CD8-positive, alpha-beta memory T cell (primary cell): ENCODE results near the gene SYMPK. TPM values are rescaled to one million over a fixed set of nuclear protein-coding genes. Genes with fewer than 3 reads are reported as not detected.
"Not testable (repeated sequence)": the region's sequence is repeated elsewhere in the genome, so short reads cannot be mapped to it uniquely, and the experiment has no call there.

Source experiments
- CTCF ChIA-PET: fragments of 350-600 bp; sonication (Branson Sonifier 250); formaldehyde crosslinking; loops from one replicate; lab custom pipeline; 2021; ENCODE audit warnings: antibody characterized with exemption; lab: Charles Lee
- POLR2A ChIA-PET: fragments of 350-600 bp; sonication (Branson Sonifier 250); formaldehyde crosslinking; loops from one replicate; lab custom pipeline; 2021; ENCODE audit warnings: antibody characterized with exemption; lab: Charles Lee
- DNase-seq, 5 donors: peaks; one replicate each; pipeline versions ENCODE4 v3.0.0 to v3.0.0-alpha.2; 2020 to 2022; ENCODE audit warnings: mixed read lengths in 1 of 5
- H3K27ac ChIP-seq: one replicate; pipeline ENCODE4 v1.7.0; 2013; ENCODE audit warnings: low read depth, mild to moderate bottlenecking, low read length, moderate library complexity
- H3K27me3 ChIP-seq: 2 replicates; pipeline ENCODE4 v1.7.0; 2013; ENCODE audit warnings: low read length, mild to moderate bottlenecking; ENCODE audit not compliant: insufficient read depth, poor library complexity, severe bottlenecking
- H3K36me3 ChIP-seq: 2 replicates; pipeline ENCODE4 v1.7.0; 2013; ENCODE audit warnings: mild to moderate bottlenecking, low read length, moderate library complexity; ENCODE audit not compliant: insufficient read depth
- H3K4me1 ChIP-seq: 2 replicates; pipeline ENCODE4 v1.7.0; 2013; ENCODE audit warnings: mild to moderate bottlenecking, low read length, moderate library complexity; ENCODE audit not compliant: insufficient read depth
- H3K4me3 ChIP-seq: 2 replicates; pipeline ENCODE4 v1.7.0; 2013; ENCODE audit warnings: mild to moderate bottlenecking, low read length
- H3K9me3 ChIP-seq: 2 replicates; pipeline ENCODE4 v1.7.0; 2013; ENCODE audit warnings: mild to moderate bottlenecking, low read length
- H3K27ac Mint-ChIP-seq, 8 donors: one replicate each; pipeline ENCODE4 v1.8.0; 2020 to 2021; ENCODE audit warnings: mixed read lengths in 8 of 8, mild to moderate bottlenecking in 6 of 8, inconsistent platforms in 3 of 8, moderate library complexity in 3 of 8
- H3K27me3 Mint-ChIP-seq, 2 donors: one replicate each; pipeline ENCODE4 v1.8.0; 2020 to 2021; ENCODE audit warnings: mixed read lengths in 2 of 2, mild to moderate bottlenecking in 1 of 2, moderate library complexity in 1 of 2
- H3K36me3 Mint-ChIP-seq, 3 donors: one replicate each; pipeline ENCODE4 v1.8.0; 2020 to 2021; ENCODE audit warnings: mixed read lengths in 3 of 3, inconsistent platforms in 1 of 3, mild to moderate bottlenecking in 1 of 3
- H3K4me1 Mint-ChIP-seq, 3 donors: one replicate each; pipeline ENCODE4 v1.8.0; 2020 to 2021; ENCODE audit warnings: mixed read lengths in 3 of 3, inconsistent platforms in 1 of 3, mild to moderate bottlenecking in 1 of 3
- H3K4me3 Mint-ChIP-seq, 7 donors: one replicate each; pipeline ENCODE4 v1.8.0; 2020 to 2021; ENCODE audit warnings: mixed read lengths in 7 of 7, mild to moderate bottlenecking in 6 of 7, moderate library complexity in 4 of 7, inconsistent platforms in 2 of 7
- H3K9me3 Mint-ChIP-seq, 5 donors: one replicate each; pipeline ENCODE4 v1.8.0; 2020 to 2022; ENCODE audit warnings: mixed read lengths in 5 of 5, mild to moderate bottlenecking in 3 of 5, moderate library complexity in 2 of 5, inconsistent platforms in 1 of 5
- polyA plus RNA-seq: library from polyadenylated mRNA; unstranded; fragments of 300-500 nt; fragmentation: Illumina TruSeq; gene quantifications from one replicate; pipeline ENCODE4 v1.2.3, GENCODE V29; 2021
- total RNA-seq, 2 experiments: library from RNA; stranded (reverse); gene quantifications; one replicate each; pipeline ENCODE4 v1.2.3, GENCODE V29; 2021

SYMPK gene
- total and polyA plus RNA-seq, 3 experiments from 2014 or later: 17.5 to 119 (median 116) TPM

GRCh38 chr19:45895983-45896599, 33.1 kb upstream of the SYMPK start:
- DNase-seq, H3K9me3 ChIP-seq, H3K4me3 ChIP-seq, H3K36me3 ChIP-seq, H3K27ac ChIP-seq, POLR2A ChIA-PET, H3K27me3 Mint-ChIP-seq, H3K9me3 Mint-ChIP-seq, H3K27me3 ChIP-seq, H3K4me1 ChIP-seq, H3K4me3 Mint-ChIP-seq: not testable (repeated sequence)
- Mint-ChIP-seq H3K4me1 (peaks cover 12 to 14% (median 13%) of the 10 kb centered on the region in 3 donors), H3K36me3 (peaks cover 0 to 41% (median 2%) of the 10 kb centered on the region in 3 donors), H3K27ac (peak overlapping the region in 1 of 8 donors; percentile 29)
- CTCF ChIA-PET: interaction anchor here (1.0 to 1.6 kb wide), 3 partner anchors 10 to 31 kb away, joined by 3 to 5 read pairs (median 3); partner anchors contain the start of genes FOXA3 and IRF2BP1

- Histone ChIP-seq H3K4me3 (no peak overlapping the region), H3K9me3 (no peaks in the 10 kb centered on the region), H3K27ac (no peak overlapping the region), H3K4me1 (peaks cover 2% of the 10 kb centered on the region), H3K27me3 (no peaks in the 10 kb centered on the region), H3K36me3 (no peaks in the 10 kb centered on the region)
- Mint-ChIP-seq H3K36me3 (peaks cover 0 to 39% (median 2%) of the 10 kb centered on the region in 3 donors), H3K27me3 (no peaks in the 10 kb centered on the region), H3K4me1 (peaks cover 8 to 9% (median 8%) of the 10 kb centered on the region in 3 donors), H3K9me3 (no peaks in the 10 kb centered on the region), H3K27ac (peak overlapping the region in 2 of 8 donors; percentile 29 to 78), H3K4me3 (no peak overlapping the region)
- no peak for DNase-seq
- ChIA-PET POLR2A (no interaction called here), CTCF (interaction anchor here (1.0 to 1.6 kb wide), 3 partner anchors 10 to 31 kb away, joined by 3 to 5 read pairs (median 3); partner anchors contain the start of genes FOXA3 and IRF2BP1)
Observed at GRCh38 chr19:45895519-45895972, 32.6 kb upstream of the SYMPK start.

GRCh38 chr19:45890877-45891276, 27.9 kb upstream of the SYMPK start:
- peaks cover 0 to 3% of the 10 kb centered on the region in 2 donors for H3K27me3 Mint-ChIP-seq
- no peaks in the 10 kb centered on the region for H3K9me3 ChIP-seq
- H3K36me3 ChIP-seq: no peaks in the 10 kb centered on the region
- ChIA-PET CTCF (no interaction called here), POLR2A (no interaction called here)
- H3K9me3 Mint-ChIP-seq: no peaks in the 10 kb centered on the region
- H3K4me3 Mint-ChIP-seq: no peak overlapping the region
- no peak overlapping the region for H3K27ac Mint-ChIP-seq
- no peak for DNase-seq
- H3K36me3 Mint-ChIP-seq: peaks cover 0 to 26% (median 2%) of the 10 kb centered on the region in 3 donors
- no peak overlapping the region for H3K4me3 ChIP-seq
- H3K4me1 Mint-ChIP-seq: peaks cover 8 to 18% (median 11%) of the 10 kb centered on the region in 3 donors
- H3K4me1 ChIP-seq: peaks cover 5% of the 10 kb centered on the region
- no peak overlapping the region for H3K27ac ChIP-seq
- H3K27me3 ChIP-seq: no peaks in the 10 kb centered on the region

DNA sequence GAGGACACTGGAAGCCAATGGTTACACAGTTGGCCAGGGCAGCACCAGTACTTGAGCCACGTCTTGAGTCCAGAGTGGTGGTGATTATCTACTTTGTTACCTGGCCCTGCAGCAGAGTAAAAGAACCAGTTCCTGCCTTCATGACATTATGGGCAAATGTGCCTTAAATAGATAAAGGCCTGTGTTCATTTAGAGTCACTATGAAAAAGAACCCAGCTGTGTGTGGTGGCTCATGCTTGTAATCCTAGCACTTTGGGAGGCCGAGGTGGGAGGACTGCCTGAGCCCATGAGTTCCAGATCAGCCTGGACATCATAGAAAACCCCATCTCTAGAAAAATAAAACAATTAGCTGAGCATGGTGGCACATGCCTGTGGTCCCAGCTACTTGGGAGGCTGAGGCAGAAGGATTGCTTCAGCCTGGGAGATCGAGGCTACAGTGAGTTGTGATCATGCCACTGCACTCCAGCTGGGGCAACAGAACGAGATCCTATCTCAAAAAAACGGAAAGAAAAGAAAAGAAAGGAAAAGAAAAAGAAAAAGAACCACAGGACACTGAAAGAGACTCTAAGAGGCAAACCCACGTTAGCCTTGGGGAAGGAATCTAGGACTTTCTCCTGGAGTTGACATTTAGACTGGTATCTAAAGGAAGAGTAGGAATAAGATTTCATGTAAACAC, 26.4 kb upstream of the SYMPK start:
- no peaks in the 10 kb centered on the region for H3K9me3 Mint-ChIP-seq
- Histone ChIP-seq H3K27ac (no peak overlapping the region), H3K9me3 (no peaks in the 10 kb centered on the region), H3K36me3 (no peaks in the 10 kb centered on the region), H3K4me1 (peaks cover 14% of the 10 kb centered on the region), H3K27me3 (no peaks in the 10 kb centered on the region), H3K4me3 (no peak overlapping the region)
- DNase-seq: no peak
- peaks cover 9 to 24% (median 11%) of the 10 kb centered on the region in 3 donors for H3K4me1 Mint-ChIP-seq
- no peak overlapping the region for H3K4me3 Mint-ChIP-seq
- peaks cover 0 to 3% of the 10 kb centered on the region in 2 donors for H3K27me3 Mint-ChIP-seq
- ChIA-PET POLR2A (interaction anchor here (0.7 kb wide), 1 partner anchor 14 kb away, joined by 5 read pairs; no protein-coding TSS in a partner anchor), CTCF (interaction anchor here (0.7 to 1.2 kb wide), 2 partner anchors 12 to 25 kb away, joined by 3 read pairs; partner anchors contain the start of gene FOXA3)
- H3K27ac Mint-ChIP-seq: peak overlapping the region in 2 of 8 donors; percentile 46 to 79
- H3K36me3 Mint-ChIP-seq: peaks cover 0 to 16% (median 2%) of the 10 kb centered on the region in 3 donors

GRCh38 chr19:45887200-45887710, 24.3 kb upstream of the SYMPK start:
- Histone ChIP-seq H3K27me3 (no peaks in the 10 kb centered on the region), H3K4me3 (peak overlapping the region; percentile 92), H3K9me3 (no peaks in the 10 kb centered on the region), H3K4me1 (peaks cover 31% of the 10 kb centered on the region), H3K27ac (peak overlapping the region; percentile 83), H3K36me3 (no peaks in the 10 kb centered on the region)
- Mint-ChIP-seq H3K27me3 (peaks cover 0 to 3% of the 10 kb centered on the region in 2 donors), H3K9me3 (no peaks in the 10 kb centered on the region), H3K27ac (peak overlapping the region; percentile 92 to 99 (median 99)), H3K4me1 (peaks cover 16 to 36% (median 22%) of the 10 kb centered on the region in 3 donors), H3K4me3 (peak overlapping the region; percentile 92 to 99 (median 96)), H3K36me3 (peaks cover 0 to 21% (median 4%) of the 10 kb centered on the region in 3 donors)
- POLR2A ChIA-PET: interaction anchor here (2.2 to 2.6 kb wide), 2 partner anchors 15 to 23 kb away, joined by 19 to 22 read pairs; partner anchors contain the start of genes FOXA3, MYPOP and SYMPK
- CTCF ChIA-PET: interaction anchor here (1.5 to 2.7 kb wide), 2 partner anchors 16 to 24 kb away, joined by 9 to 16 read pairs; partner anchors contain the start of genes FOXA3, MYPOP and SYMPK
- DNase-seq: no peak

- H3K36me3 Mint-ChIP-seq: peaks cover 0 to 21% (median 4%) of the 10 kb centered on the region in 3 donors
- peaks cover 0 to 3% of the 10 kb centered on the region in 2 donors for H3K27me3 Mint-ChIP-seq
- POLR2A ChIA-PET: interaction anchor here (0.6 to 2.6 kb wide), 8 partner anchors 15 to 885 kb away, joined by 3 to 22 read pairs (median 4); partner anchors contain the start of genes FOXA3, MYPOP, QPCTL and RELB
- CTCF ChIA-PET: interaction anchor here (0.8 to 2.7 kb wide), 6 partner anchors 9 to 130 kb away, joined by 3 to 16 read pairs (median 6); partner anchors contain the start of genes FOXA3, MYPOP, SIX5 and SYMPK
- H3K27ac Mint-ChIP-seq: peak overlapping the region; percentile 92 to 99 (median 99)
- H3K4me1 Mint-ChIP-seq: peaks cover 16 to 36% (median 22%) of the 10 kb centered on the region in 3 donors
- Histone ChIP-seq H3K4me3 (peak overlapping the region; percentile 92), H3K9me3 (no peaks in the 10 kb centered on the region), H3K4me1 (peaks cover 34% of the 10 kb centered on the region), H3K27me3 (no peaks in the 10 kb centered on the region), H3K27ac (peak overlapping the region; percentile 83), H3K36me3 (no peaks in the 10 kb centered on the region)
- H3K4me3 Mint-ChIP-seq: peak overlapping the region; percentile 92 to 99 (median 96)
- peak; percentile 81 to 92 (median 90) for DNase-seq
- no peaks in the 10 kb centered on the region for H3K9me3 Mint-ChIP-seq
Observed at GRCh38 chr19:45886427-45887199, 23.7 kb upstream of the SYMPK start.
